Smooth muscle cell (in vitro differentiated cells): ENCODE data around the gene TRIM66. TPM values are rescaled to one million over a fixed set of nuclear protein-coding genes. Genes with fewer than 3 reads are reported as not detected.

ENCODE experiments used
- DNase-seq: peaks from one replicate; lab custom pipeline; 2025; ENCODE audit not compliant: unreplicated experiment; lab: John Stamatoyannopoulos, UW
- H2AFZ ChIP-seq: fragments of 200-600 bp; sonication (generic); 2 replicates; pipeline ENCODE4 v1.6.0; 2016; ENCODE audit warnings: antibody characterized with exemption, low read depth, mild to moderate bottlenecking
- H3F3A ChIP-seq: fragments of 200-600 bp; sonication (generic); 2 replicates; pipeline ENCODE4 v1.6.0; 2017; ENCODE audit warnings: antibody characterized with exemption, low read depth
- H3K27ac ChIP-seq: fragments of 200-600 bp; sonication (generic); 2 replicates; pipeline ENCODE4 v1.5.1; 2016; ENCODE audit warnings: low read depth, mild to moderate bottlenecking
- H3K27me3 ChIP-seq: fragments of 200-600 bp; sonication (generic); 2 replicates; pipeline ENCODE4 v1.6.1; 2016; ENCODE audit warnings: low read depth, mild to moderate bottlenecking
- H3K36me3 ChIP-seq: fragments of 200-600 bp; sonication (generic); 2 replicates; pipeline ENCODE4 v1.5.1; 2016; ENCODE audit warnings: low read depth
- H3K4me1 ChIP-seq: fragments of 200-600 bp; sonication (generic); 2 replicates; pipeline ENCODE4 v1.5.1; 2016; ENCODE audit warnings: low read depth
- H3K4me2 ChIP-seq: fragments of 200-600 bp; sonication (generic); 2 replicates; pipeline ENCODE4 v1.6.0; 2016; ENCODE audit warnings: mild to moderate bottlenecking
- H3K4me3 ChIP-seq: fragments of 200-600 bp; sonication (generic); 2 replicates; pipeline ENCODE4 v1.5.1; 2016; ENCODE audit warnings: mild to moderate bottlenecking
- H3K79me2 ChIP-seq: fragments of 200-600 bp; sonication (generic); 2 replicates; pipeline ENCODE4 v1.6.0; 2016; ENCODE audit warnings: low read depth, mild to moderate bottlenecking
- H3K9ac ChIP-seq: fragments of 200-600 bp; sonication (generic); 2 replicates; pipeline ENCODE4 v1.6.0; 2016; ENCODE audit warnings: low read depth
- H3K9me3 ChIP-seq: fragments of 200-600 bp; sonication (generic); replicated peaks from 2 replicates; pipeline ENCODE4 v1.5.1; 2016; ENCODE audit warnings: low read depth
- H4K20me1 ChIP-seq: fragments of 200-600 bp; sonication (generic); 2 replicates; pipeline ENCODE4 v1.6.0; 2016; ENCODE audit warnings: low read depth
- WGBS: methylation state at CpG from one replicate; pipeline ENCODE4 v1.1.7; 2016; ENCODE audit warnings: low lambda C conversion rate; 5-methylcytosine and 5-hydroxymethylcytosine counted together
- polyA plus RNA-seq: library from polyadenylated mRNA; unstranded; fragments of >200 nt; fragmentation: Nextera tagmentation; extraction: Ambion mirVana; gene quantifications from 2 replicates; pipeline ENCODE4 v1.2.1, GENCODE V29; 2016
- total RNA-seq: library from RNA; depleted of rRNA; stranded (reverse); fragments of >200 nt; gene quantifications from 2 replicates; pipeline ENCODE4 v1.2.3, GENCODE V29; 2014
- TF ChIP-seq, protein P1 (sequence below): fragments of 200-600 bp; sonication (generic); IDR thresholded peaks from 2 replicates; pipeline ENCODE4 v1.5.1; 2017; ENCODE audit warnings: borderline replicate concordance, mild to moderate bottlenecking, antibody characterized with exemption; ENCODE audit not compliant: insufficient read depth, poor library complexity, severe bottlenecking

Gene TRIM66
- total and polyA plus RNA-seq, 2 experiments from 2014 or later = 0.24 to 5.8 TPM

DNA sequence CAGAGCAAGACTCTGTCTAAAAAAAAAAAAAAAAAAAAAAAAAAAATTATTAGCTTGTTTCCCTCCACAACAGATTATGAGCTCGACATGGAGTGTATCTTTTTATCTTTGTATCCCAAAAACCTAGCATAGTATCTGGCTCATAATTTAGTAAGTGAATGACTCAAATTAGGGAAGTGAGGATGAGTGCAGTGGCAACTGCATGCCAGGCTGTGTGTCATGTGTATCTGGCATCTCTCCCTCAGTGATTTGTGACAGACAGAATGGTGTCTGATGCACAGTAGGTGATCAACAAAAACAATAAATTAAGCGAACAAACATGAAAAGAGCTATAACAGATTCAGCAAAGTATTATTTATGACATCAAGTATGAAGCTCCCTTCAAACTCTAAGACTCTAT, 95.7 kb downstream of the TRIM66 start:
- no peak for DNase-seq
- TF ChIP-seq, protein P1, sequence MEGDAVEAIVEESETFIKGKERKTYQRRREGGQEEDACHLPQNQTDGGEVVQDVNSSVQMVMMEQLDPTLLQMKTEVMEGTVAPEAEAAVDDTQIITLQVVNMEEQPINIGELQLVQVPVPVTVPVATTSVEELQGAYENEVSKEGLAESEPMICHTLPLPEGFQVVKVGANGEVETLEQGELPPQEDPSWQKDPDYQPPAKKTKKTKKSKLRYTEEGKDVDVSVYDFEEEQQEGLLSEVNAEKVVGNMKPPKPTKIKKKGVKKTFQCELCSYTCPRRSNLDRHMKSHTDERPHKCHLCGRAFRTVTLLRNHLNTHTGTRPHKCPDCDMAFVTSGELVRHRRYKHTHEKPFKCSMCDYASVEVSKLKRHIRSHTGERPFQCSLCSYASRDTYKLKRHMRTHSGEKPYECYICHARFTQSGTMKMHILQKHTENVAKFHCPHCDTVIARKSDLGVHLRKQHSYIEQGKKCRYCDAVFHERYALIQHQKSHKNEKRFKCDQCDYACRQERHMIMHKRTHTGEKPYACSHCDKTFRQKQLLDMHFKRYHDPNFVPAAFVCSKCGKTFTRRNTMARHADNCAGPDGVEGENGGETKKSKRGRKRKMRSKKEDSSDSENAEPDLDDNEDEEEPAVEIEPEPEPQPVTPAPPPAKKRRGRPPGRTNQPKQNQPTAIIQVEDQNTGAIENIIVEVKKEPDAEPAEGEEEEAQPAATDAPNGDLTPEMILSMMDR = no peak
- Histone ChIP-seq H3K27ac (no peak overlapping the region), H3K9ac (no peak overlapping the region), H3K9me3 (no peaks in the 10 kb centered on the region), H3K79me2 (no peaks in the 10 kb centered on the region), H3K4me1 (no peaks in the 10 kb centered on the region), H3F3A (no peaks in the 10 kb centered on the region), H2AFZ (no peak overlapping the region), H3K4me3 (no peak overlapping the region), H3K4me2 (no peak overlapping the region), H4K20me1 (no peaks in the 10 kb centered on the region), H3K27me3 (no peaks in the 10 kb centered on the region), H3K36me3 (no peaks in the 10 kb centered on the region)
- 85% methylated on average over 2 of the region's 2 CpGs for WGBS

GRCh38 chr11:8586184-8586583, 96.3 kb downstream of the TRIM66 start:
- H3K27me3 ChIP-seq = no peaks in the 10 kb centered on the region
- DNase-seq = no peak
- H4K20me1 ChIP-seq = no peaks in the 10 kb centered on the region
- 86% methylated on average over 1 of the region's 1 CpG for WGBS
- no peaks in the 10 kb centered on the region for H3K4me1 ChIP-seq
- no peak overlapping the region for H2AFZ ChIP-seq
- H3K79me2 ChIP-seq = no peaks in the 10 kb centered on the region
- no peaks in the 10 kb centered on the region for H3K9me3 ChIP-seq
- H3K4me3 ChIP-seq = no peak overlapping the region
- no peaks in the 10 kb centered on the region for H3F3A ChIP-seq
- no peak overlapping the region for H3K4me2 ChIP-seq
- TF ChIP-seq, protein P1 = no peak
- no peak overlapping the region for H3K27ac ChIP-seq
- no peaks in the 10 kb centered on the region for H3K36me3 ChIP-seq
- H3K9ac ChIP-seq = no peak overlapping the region

GRCh38 chr11:8584511-8584910, 98.0 kb downstream of the TRIM66 start:
- TF ChIP-seq, protein P1 = no peak
- no peak for DNase-seq
- H3K79me2 ChIP-seq = no peaks in the 10 kb centered on the region

DNA sequence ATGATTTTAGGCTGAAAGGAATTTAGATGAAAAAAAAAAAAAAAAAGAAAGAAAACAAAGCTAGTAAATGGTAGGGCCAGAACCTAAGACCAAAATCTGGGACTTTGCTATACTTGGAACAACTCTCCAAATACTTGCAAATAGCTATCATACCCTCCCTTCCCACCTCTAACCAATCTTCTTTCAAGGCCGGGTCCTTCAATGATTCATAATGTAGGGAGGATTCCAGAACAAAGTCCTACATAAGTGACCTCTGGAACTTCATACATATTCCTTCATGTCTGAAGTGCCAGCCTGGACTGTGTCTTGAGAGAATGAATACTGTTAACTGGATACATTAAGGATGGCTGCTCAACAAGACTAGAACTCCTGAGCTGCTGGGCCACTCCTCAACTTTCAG, 98.4 kb downstream of the TRIM66 start:
- H3K9me3 ChIP-seq = no peaks in the 10 kb centered on the region
- no peak overlapping the region for H3K4me3 ChIP-seq
- TF ChIP-seq, protein P1 = no peak
- H3K27ac ChIP-seq = no peak overlapping the region
- no peaks in the 10 kb centered on the region for H3K79me2 ChIP-seq
- H3K4me2 ChIP-seq = no peak overlapping the region
- 78% methylated on average over 1 of the region's 1 CpG for WGBS
- DNase-seq = no peak
- H3K4me1 ChIP-seq = no peaks in the 10 kb centered on the region
- no peaks in the 10 kb centered on the region for H3K27me3 ChIP-seq
- no peaks in the 10 kb centered on the region for H3F3A ChIP-seq
- no peaks in the 10 kb centered on the region for H4K20me1 ChIP-seq
- H3K9ac ChIP-seq = no peak overlapping the region
- no peak overlapping the region for H2AFZ ChIP-seq
- H3K36me3 ChIP-seq = no peaks in the 10 kb centered on the region

More at GRCh38 chr11:8584511-8584910, 98.0 kb downstream of the TRIM66 start:
- Histone ChIP-seq H3K4me3 (no peak overlapping the region), H3K27me3 (no peaks in the 10 kb centered on the region), H3K9ac (no peak overlapping the region), H3F3A (no peaks in the 10 kb centered on the region), H3K4me1 (no peaks in the 10 kb centered on the region), H3K36me3 (no peaks in the 10 kb centered on the region), H2AFZ (no peak overlapping the region), H4K20me1 (no peaks in the 10 kb centered on the region), H3K27ac (no peak overlapping the region), H3K9me3 (no peaks in the 10 kb centered on the region), H3K4me2 (no peak overlapping the region)
- 90% methylated on average over 2 of the region's 2 CpGs for WGBS
